GM19438 (cell line): ENCODE measurements around the gene RINL.

ENCODE experiments used
- ATAC-seq: cut with Tn5 transposase; IDR thresholded peaks from one replicate; pipeline ENCODE4 v1.9.1; 2021; ENCODE audit warnings: low read depth; ENCODE audit not compliant: unreplicated experiment

Gene RINL

GRCh38 chr19:38877781-38878574 is at the start of gene RINL:
TSS of gene RINL (minus strand) at chr19:38878275. CDS start at chr19:38876742, 1,533 bp downstream.
- ATAC-seq, result no peak

- no peak for ATAC-seq
Observed at GRCh38 chr19:38924388-38924787, 46.3 kb upstream of the RINL start.

- ATAC-seq, result no peak
Observed at GRCh38 chr19:38922482-38922881, 44.4 kb upstream of the RINL start.

- no peak for ATAC-seq
Observed at GRCh38 chr19:38921420-38922274, 43.6 kb upstream of the RINL start.

- ATAC-seq, result no peak
Observed at GRCh38 chr19:38920602-38921419, 42.7 kb upstream of the RINL start.

GRCh38 chr19:38919837-38920601 is 41.9 kb upstream of the RINL start:
- no peak for ATAC-seq

GRCh38 chr19:38918526-38918925 is 40.5 kb upstream of the RINL start:
- ATAC-seq, result no peak

- ATAC-seq, result no peak
Observed at GRCh38 chr19:38917921-38918491, 39.9 kb upstream of the RINL start.

- no peak for ATAC-seq
Observed at GRCh38 chr19:38917516-38917915, 39.4 kb upstream of the RINL start.

GRCh38 chr19:38915329-38916321 is 37.5 kb upstream of the RINL start:
- no peak for ATAC-seq

GRCh38 chr19:38913958-38914357 is 35.9 kb upstream of the RINL start:
- ATAC-seq, result no peak

- no peak for ATAC-seq
Observed at GRCh38 chr19:38912600-38913514, 34.8 kb upstream of the RINL start.

GRCh38 chr19:38911388-38912001 is 33.4 kb upstream of the RINL start:
- no peak for ATAC-seq

- ATAC-seq, result no peak
Observed at GRCh38 chr19:38910488-38910887, 32.4 kb upstream of the RINL start.

- ATAC-seq, result no peak
Observed at GRCh38 chr19:38908911-38909310, 30.8 kb upstream of the RINL start.

- ATAC-seq, result no peak
Observed at GRCh38 chr19:38907670-38908069, 29.6 kb upstream of the RINL start.

GRCh38 chr19:38907227-38907626 is 29.2 kb upstream of the RINL start:
- ATAC-seq, result no peak
